HG02938 (cell line): Measurements from ENCODE around the gene UBE2J2.
A peak's percentile ranks its signal among the peaks of the same experiment; 100 is the strongest.

ENCODE experiments used
- ATAC-seq: cut with Tn5 transposase; IDR thresholded peaks from one replicate; pipeline ENCODE4 v1.9.1; 2021; ENCODE audit warnings: mild to moderate bottlenecking, moderate library complexity; ENCODE audit not compliant: unreplicated experiment

The UBE2J2 gene

DNA sequence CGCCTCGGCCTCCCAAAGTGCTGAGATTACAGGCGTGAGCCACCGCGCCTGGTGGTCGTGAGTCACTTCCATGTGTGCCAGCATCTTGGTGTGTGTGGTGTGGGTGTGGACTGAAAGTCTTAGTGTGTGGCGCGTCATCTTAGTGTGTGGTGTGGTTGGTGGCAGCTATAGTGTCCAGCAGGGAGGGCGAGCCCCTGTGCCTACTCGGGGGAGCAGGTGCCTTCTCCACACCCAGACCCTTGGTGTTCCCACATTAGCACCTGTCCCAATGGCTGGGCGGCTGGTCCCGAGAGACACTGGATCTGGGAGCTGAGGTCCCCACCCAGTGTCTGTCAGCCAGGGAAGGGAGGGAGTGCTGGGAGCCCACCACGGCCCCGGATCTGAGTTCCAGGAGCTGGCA lies 9.3 kb upstream of the UBE2J2 start:
- no peak for ATAC-seq

- ATAC-seq = no peak
Observed at GRCh38 chr1:1281533-1282321, 8.1 kb upstream of the UBE2J2 start.

DNA sequence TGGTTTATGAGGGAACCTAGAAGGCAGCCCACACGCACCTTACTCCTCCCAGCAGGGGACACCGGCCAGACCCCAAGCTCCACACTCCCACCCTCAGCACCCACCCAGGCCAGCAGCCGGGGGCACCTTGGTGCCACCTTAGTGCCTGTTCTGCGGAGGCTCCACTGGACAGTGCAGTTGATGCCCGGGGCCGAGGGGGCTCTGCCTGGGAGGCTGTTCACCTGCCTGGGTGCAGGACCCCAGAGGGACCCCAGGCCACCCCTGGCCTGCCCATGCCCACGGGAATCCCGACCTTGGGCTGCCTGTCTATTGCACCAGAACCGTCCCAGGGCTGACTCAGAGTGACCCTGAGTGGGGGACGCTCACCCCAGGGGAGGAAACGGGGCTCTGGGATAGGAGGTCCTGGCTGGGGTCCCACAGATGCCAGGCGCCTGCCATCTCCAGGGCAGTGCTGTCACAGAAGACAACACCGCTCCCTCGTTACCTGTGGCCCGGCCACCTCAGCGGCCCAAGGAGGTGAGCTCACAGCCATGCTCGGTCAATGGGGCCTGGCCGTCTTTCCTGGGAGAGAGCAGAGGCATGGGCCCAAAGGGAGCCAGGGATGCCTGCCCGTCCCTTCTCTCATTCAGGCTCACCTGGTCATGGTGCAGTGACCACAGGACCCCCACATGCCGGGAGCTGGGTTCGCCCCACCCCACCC lies 7.3 kb upstream of the UBE2J2 start:
- no peak for ATAC-seq

DNA sequence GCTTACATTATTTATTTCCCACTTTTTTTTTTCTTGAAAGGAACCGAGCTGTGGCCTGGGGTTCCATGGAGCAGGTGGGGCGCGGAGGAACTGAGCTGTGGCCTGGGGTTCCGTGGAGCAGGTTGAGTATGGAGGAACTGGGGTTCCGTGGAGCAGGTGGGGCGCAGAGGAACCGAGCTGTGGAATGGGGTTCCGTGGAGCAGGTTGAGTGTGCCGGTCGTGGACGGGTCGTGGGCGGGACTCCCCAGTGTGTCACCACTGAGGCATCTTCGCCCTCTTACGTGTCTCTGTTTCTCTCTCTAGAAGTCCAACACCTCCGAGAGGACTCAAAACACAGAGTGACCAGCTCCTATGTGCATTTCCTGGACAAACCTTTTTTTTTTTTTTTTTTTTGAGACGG lies 5.4 kb upstream of the UBE2J2 start:
- no peak for ATAC-seq

DNA sequence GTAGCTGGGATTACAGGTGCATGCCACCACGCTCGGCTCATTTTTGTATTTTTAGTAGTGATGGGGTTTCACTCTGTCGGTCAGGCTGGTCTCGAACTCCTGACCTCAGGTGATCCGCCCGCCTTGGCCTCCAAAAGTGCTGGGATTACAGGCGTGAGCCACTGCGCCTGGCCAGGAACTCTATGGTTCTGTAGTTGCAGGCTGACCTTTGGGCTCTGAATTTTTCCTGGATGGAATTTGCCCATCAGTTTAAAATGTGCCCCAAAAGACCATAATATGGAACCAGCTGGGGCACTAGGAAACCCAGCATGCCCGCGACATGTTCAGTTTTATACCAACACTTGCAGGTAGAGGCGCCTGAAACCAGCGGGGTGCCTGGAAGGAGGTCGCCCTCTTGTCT lies 5.0 kb upstream of the UBE2J2 start:
- ATAC-seq = no peak

- ATAC-seq = no peak
Observed at GRCh38 chr1:1275836-1276235, 2.2 kb upstream of the UBE2J2 start.

GRCh38 chr1:1274931-1275431 lies 1.3 kb upstream of the UBE2J2 start:
- no peak for ATAC-seq

DNA sequence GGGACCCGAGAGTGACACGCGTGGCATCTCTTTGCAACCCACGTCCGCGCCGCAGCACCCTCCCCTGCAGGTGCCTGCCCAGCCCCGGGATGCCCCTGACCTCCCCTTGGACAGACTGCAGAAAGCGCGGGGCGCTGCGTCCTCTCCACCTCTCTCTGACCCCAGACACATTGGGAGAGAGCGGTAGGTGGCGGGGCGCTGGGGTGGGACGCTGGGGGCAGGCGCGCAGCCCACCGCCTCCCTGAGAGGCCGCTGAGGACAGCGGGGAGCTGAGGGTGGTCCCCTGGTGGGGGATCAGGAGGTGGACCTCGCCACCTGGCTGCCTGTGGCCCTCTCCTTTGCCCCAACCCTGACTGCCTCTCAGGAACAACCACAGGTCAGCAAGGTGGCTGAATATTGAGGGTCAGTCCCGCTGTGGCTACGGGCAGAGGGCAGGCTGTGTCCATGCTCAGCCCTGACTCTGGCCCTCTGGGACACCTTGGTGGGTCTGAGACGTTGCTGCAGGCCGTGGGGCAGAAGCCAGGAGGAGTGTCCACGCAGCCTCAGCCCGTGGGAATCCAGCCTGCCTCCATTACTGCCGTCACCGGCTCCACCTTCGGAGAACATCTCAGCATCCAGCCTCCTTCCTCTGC lies 761 bp upstream of the UBE2J2 start:
- ATAC-seq = no peak

DNA sequence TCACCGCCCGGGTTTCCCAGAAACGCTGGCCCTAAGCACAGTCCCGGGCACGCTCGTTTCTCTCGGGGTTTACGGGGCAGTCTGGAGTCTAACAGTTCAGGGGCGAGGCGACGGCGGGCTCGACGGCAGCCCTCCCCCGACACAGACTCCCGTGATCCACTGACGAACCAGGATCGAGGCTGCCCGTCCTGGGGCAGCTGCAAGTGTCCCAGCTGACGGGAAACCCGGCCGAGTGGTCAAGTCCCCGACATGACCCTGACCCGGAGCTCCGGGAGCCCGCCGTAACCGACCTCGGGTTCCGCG lies 494 bp downstream of the UBE2J2 start:
- peak; percentile 19 for ATAC-seq

DNA sequence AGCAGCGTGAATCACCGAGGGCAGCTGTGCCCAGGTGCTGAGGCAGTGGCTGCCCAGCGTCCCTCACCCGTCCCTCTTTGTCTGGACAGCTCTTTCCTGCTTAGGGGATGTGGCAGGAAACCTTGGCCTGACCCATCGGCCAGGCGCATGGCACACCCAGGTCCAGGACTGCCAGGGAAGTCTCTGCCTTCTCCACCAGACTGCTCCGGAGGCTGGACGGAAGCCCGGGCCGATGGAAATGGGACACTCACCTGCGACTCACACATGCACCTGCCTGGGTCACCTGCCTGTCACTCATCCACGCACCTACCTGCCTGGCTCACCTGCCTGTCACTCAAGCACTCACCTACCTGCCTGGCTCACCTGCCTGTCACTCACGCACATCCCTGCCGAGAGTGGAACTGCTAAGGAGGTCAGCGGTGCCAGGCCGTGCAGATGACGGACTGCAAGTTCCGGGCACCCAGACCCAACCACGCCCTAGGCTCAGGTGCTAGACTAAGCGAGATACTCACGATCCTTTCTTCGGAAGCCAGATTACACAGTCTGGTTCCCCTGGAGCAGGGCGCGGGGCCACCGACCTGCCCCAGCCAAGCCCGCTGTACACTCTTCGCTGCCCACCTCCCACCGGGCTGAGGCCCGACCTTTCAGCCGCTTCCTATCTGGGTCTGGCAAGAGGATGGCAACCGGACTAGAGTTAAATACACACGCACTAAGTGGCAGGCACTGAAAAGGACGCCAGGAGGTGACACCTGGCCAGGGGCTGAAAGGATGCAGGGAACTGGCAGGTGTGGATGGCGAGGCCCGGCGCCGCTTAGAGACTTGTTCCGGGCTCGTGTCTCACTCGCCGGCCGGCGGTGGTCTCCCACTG lies 1.1 kb downstream of the UBE2J2 start:
- no peak for ATAC-seq

DNA sequence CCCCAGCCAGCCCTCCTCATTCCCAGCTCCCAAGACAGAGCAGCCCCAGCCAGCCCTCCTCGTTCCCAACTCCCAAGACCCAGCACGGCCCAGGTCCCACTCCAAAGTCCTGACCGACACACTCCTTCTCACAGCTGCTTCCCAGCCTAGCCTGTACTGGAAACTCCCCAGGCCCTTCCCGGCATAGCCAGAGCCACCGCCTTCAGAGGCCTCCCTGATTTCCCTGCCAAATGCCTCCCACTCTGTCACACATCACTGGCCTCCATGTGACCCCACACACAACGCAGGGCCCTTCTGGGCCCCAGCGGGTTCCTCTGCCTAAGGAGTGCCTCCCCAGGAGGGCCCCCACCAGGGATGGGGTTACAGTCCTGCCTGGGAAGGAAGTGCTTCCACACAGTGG lies 2.8 kb downstream of the UBE2J2 start:
- ATAC-seq = no peak

DNA sequence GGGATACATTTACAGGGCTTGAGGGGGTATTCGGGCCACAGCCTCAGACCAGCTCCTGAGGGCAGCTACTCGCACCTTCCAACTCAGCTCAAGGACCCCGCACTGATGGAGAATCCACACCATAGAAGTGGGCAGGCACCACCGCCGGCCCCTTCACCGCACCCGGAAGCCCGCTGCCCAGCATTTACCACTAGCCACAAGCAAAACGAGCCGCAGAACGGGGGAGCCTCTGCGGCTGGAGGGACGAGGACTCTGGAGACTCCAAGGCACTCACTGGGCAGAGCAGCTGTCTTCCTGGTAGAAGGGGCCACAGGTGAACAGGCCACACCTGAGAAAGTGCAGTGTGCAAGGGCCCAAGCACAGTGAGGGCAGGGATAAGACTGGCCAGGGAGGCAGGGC lies 5.4 kb downstream of the UBE2J2 start:
- no peak for ATAC-seq

DNA sequence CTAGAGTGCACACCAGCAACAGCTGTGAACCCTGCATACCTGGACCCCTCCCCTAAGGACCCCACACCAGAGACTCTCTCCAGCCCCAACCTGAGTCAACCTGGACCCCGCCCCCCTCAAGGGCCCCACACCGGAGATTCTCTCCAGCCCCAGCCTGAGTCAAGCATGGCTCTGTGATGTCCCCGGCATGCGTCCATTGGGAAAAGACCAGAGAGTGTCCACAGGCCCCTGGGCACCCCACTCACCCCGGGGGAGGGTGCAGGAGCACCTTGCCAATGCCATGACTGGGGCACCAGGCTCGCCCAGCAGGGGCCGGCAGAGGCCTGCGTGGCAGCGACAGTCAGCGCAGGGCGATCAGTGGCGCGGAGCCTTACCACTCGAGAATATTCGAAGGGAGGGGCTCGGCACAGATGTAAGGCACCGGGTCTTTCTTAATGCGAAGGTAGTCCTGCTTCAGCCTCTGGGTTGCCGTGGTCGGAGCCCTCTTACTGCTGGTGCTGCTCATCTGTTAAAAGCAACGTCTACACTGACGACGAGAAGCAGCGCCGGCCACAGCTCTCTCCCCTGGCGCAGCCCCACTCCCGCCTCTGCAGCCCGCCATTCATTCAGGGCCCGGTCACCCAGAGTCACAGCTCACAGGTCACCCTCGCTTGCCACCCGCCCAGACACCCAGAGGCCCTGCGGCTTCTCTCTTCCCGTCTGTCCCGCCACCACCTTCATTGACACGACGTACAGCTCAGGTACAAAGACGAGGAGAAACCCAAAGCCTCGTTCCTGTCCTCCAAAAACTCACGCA lies 6.0 kb downstream of the UBE2J2 start:
- no peak for ATAC-seq

DNA sequence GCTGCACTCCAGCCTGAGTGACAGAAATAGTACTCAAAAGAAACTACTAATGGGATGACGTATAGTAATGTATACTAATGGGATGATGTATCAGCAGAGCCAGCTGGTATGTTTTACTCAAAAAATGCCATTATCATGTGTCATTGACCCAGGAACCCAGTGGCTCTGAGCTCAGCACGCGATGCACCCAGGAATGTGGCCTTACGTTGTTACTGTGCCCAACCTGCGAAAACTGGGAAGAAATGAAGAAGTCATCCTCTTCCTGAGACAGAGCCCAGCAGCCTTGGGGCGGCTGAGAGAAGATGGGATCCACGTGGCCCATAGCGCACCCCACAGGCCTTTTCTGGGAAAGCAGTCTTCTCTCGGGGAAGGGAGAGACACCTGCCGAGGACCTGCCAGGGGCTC lies 8.8 kb downstream of the UBE2J2 start:
- no peak for ATAC-seq

GRCh38 chr1:1264026-1264425 lies 9.6 kb downstream of the UBE2J2 start:
- no peak for ATAC-seq

DNA sequence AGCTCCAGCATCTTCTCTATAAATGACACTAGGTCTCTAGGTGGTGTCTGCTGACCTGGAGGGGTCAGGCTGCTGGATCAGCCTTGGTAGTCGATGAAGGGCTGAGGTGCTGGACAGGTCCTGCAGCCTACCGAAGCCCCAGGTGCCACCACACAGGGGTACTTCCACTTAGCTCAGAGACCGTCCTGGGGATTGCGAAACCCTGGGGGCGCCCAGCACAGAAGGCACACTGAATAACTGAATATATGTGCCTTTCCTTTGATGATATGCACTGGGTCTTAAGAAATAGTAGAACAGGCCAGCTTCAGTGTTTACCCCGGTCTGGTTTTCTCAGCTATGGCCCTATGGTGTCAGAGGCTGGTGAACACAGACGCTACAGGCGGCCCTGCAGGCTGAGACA lies 10.9 kb downstream of the UBE2J2 start:
- ATAC-seq = no peak

DNA sequence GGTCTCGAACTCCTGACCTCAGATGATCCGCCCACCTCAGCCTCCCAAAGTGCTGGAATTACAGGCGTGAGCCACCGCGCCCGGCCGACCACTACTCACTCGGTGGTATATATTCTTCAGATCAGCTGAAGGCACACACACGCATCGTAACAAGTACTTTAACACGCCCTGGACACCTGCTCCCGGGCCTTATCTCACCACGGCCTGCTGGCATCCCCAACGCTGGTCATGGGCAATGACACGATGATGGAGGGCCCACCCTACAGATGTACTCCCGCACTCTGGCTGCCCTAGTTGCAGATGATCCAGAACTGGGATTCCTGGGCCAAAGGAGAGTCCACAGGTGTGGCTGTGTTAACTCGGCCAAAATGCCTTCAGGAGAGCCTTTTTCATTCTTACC lies 11.6 kb downstream of the UBE2J2 start:
- no peak for ATAC-seq

- ATAC-seq = no peak
Observed at GRCh38 chr1:1260843-1261560, 12.7 kb downstream of the UBE2J2 start.

DNA sequence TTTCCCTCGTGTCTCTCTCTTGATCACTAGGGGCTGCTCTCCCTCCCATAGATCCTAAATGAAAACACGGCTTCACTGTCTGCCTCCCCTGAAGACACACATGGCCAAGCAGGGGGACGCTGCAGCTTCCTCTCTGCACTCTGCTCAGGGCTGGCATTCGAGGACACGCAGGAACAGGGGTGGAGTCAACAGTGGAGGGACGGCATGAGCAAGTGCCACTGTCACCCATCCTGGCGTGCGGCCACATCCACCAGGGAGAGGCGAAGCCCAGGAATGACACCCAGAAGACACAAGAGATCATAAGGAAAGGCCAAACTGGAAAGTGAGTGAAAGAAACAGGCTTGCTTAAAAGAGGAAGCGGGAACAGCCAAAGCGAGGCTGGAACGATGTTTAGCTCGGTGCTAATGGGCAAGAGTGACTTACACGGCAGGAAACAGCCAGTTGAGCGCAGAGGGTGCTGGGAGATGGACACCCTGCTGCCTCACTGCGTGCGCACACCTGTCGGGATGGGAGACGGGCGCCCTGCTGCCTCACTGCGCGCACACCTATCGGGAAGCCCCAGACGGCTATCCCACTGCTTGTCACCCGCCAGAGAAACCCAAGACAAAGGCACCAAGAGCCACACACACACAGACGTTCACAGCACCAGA lies 13.6 kb downstream of the UBE2J2 start:
- ATAC-seq = no peak
